Activated T-cell treated with anti-CD3 and anti-CD28 coated beads, Interleukin-2, amount 50 U/mL, for 1 hour (primary cell): ENCODE data around the gene NCF4.

Source experiments
- DNase-seq: peaks from one replicate; pipeline ENCODE4 v3.0.0-alpha.2; 2020

Gene NCF4

GRCh38 chr22:36838119-36839030 is 22.4 kb upstream of the NCF4 start:
- DNase-seq: no peak

GRCh38 chr22:36839356-36840073 is 21.3 kb upstream of the NCF4 start:
- DNase-seq: no peak

DNA sequence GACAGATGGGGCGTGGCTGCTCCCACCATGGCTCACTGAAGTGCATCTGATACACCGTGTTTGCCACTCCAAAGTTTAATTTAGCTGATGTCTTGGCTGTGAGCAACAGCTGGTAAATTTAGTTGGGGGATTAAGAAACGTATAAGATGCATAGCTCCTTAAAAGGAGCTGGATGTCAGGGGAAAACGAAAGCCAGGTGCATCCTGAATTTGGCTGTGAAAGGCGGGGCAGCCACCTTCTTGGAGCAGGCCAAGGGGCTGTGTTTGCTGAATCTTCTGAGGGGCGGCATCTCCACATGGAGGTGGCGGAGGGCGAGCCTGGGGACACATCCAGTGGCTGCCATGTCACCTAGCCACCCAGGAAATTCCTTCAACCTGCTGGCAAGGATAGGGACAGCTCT is 20.7 kb upstream of the NCF4 start:
- DNase-seq: no peak

- no peak for DNase-seq
These were observed 14.5 kb upstream of the NCF4 start for GRCh38 chr22:36846271-36846670.

DNA sequence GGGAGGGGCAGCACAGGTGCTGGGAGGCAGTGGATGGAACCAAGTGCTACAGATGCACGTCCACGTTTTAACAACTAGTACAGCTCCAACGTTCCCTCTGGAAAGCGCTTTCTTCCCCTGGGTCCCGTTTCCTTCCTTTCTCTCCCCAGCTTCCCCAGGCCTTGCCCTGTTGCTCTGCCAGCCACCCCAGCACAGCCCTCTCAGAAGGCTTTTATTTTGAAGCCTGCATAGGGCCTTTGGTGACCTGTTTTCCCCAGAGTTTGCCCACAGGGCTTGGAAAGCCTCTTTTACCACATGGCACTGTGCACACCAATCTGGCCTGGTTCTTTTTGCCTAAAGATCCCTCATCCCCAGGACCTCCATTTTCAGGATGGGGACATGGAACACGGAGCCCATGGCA is 13.9 kb upstream of the NCF4 start:
- no peak for DNase-seq

DNA sequence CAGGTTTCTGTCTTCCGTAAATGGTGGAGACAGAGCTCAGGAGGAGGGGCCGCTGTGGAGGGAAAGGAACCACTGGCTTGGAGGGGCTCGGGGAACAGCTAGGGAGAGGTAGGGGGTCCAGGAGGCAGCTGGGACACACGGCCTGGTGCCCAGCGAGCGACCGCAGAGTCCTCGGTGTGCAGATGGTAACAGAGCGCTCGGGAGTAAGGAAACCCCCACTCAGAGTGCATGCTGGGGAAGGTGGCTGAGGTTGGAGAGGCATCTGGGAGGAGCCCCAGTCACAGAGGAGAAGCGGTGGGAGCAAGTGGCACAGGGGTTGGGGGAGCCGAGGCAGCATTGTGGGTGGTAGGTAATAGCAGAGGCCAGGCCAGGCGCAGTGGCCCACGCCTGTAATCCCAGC is 10.8 kb upstream of the NCF4 start:
- DNase-seq: no peak

DNA sequence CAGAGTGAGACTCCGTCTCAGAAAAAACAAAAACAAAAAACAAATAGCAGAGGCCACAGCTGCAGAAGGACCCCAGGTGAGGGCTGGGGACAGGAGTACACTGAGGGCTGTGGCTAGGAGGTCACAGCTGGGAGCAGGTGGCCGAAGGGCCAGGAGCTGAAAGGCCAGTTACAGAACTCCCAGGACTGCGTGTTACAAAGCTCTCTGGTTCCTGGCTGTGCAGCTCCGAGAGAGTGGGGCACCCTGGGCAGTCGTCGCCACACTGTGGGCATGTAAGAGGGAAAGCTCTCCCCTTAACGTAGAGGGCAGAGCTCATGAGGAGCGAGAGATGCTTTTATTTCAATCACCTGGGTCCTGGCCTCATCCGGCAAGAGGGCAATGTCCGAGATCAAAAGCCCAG is 10.1 kb upstream of the NCF4 start:
- no peak for DNase-seq

DNA sequence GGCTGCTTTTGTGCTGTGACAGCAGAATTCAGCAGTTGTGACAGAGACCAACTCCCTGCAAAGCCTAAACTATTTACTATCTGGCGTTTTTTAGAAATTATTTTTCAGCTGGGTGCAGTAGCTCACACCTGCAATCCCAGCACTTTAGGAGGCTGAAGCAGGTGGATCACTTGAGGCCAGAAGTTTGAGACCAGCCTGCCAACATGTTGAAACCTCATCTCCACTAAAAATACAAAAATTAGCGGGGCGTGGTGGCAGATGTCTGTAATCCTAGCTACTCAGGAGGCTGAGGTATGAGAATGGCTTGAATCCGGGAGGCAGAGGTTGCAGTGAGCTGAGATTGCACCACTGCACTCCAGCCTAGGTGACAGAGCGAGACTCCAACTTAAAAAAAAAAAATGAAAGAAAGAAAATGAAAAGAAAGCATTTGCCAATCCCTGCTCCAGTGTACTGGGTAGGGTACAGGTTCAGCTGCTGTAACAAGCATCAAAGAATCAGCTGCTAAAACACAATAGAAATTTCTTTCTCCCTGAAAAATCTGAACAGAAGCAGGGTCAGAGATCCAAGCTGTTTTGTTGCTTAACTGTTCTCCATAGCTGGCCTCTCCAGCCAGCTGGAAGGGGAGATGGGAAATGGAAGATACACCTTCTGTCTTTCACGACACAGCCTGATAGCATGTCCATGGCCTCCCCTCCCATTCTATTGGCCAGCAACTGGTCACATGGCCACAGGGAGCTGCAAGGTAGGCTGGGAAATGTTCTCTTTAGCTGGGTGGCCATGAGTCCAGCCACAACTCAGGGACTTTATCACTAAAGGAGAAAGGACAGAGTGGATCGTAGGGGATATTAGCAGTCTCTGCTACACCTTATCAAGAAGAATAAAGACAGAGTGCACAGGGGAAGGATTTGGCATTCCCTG is 8.5 kb upstream of the NCF4 start:
- no peak for DNase-seq

- peak; percentile 87 for DNase-seq
These were observed 7.3 kb upstream of the NCF4 start for GRCh38 chr22:36853407-36854099.

- DNase-seq: no peak
These were observed 5.3 kb upstream of the NCF4 start for GRCh38 chr22:36855478-36855877.

GRCh38 chr22:36856121-36856791 is 4.5 kb upstream of the NCF4 start:
- peak; percentile 96 for DNase-seq

GRCh38 chr22:36856792-36857135 is 4.0 kb upstream of the NCF4 start:
- no peak for DNase-seq

DNA sequence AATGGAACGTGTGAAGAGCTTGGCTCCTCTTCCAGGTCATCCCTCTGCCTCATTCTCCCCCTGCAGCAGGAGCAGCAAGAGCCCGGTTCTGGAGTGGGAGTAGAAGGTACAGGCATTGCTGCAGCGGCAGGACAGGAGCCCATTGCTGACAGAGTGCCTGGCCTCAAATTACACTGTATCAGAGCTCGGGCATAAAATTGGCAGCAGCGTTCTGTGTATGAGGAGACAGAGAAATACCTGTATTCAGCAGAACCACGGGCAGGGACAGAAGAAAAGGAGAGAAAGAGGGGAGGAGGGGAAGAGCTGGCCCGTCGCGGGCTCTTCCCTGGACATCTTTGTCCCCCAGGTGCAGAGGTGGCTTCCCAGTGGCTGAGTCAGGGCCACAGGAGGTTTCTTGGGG is 2.6 kb upstream of the NCF4 start:
- no peak for DNase-seq

DNA sequence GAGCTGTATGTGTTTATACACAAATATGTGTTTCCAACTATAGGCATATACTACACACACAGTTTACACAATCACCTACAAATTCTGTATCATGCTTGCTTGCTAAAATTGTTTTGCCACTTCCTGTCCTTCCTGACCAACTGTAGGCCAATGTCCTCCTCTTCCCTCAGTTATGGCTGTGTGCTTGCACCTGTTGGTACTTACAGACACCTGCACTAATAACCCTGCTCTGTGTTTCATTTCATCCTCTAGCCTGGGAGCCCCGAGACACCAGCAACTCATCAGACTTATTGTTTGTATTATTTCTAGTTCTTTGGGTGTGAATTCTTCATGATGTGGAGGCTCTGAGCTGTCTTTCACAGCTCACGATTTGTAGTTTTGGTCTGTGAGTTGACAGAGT is 1.8 kb upstream of the NCF4 start:
- DNase-seq: no peak

DNA sequence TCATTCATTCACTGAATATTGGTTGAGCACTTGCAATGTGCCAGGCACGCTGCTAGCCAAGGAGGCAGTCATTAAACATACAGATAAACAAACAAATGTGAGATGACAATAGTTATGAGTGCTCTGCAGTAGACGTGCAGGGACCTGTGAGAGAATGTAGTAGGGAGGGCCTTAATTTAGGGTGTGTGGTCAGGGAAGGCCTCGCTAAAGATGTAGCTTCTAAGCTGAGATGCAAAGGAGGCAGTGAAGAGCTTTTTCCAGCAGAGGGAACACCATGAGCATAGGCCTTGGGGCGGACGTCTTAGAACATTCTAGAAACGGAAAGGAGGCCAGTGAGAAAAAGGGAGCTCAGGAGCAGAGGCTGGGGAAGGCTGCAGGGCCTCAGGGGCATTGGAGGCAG is 789 bp upstream of the NCF4 start:
- DNase-seq: no peak

DNA sequence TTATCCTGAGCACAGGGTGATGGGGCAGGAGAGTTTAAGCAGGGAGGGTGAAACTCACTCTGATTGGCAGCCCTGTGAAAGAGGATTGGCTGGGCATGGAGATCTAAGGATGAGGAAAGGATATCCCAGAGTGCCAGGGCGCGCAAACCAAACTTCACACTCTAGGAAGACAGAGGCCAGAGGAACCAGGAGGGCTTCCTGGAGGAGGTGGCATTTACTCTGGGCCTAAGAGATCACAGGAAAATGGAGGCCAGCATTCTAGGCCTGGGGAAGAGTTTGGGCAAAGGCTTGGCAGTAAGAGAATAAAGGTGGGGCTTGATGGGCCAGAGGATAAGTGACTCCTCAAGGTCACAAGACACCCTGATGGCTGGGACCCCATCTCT is 377 bp upstream of the NCF4 start:
- no peak for DNase-seq

GRCh38 chr22:36862251-36863242 is 1.7 kb downstream of the NCF4 start:
- no peak for DNase-seq

DNA sequence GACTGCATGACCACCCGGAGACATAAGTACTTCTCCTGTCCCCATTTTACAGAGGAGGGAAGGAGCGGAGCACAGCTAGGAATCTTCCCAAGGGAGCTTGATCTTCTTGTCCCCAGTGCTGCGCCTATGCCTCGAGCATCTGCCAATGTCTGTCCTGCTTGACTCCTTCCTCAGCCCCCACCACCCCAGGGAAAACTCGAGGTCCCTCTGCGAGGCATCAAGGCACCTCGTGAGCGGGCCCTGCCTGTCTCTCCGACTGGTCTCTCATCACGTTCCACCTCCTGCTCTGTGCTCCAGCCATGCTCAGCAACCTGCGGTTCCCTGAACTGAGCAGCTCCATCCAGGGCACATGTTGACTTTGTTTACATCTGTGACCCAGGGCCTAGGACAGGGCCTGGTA is 2.5 kb downstream of the NCF4 start:
- DNase-seq: no peak

DNA sequence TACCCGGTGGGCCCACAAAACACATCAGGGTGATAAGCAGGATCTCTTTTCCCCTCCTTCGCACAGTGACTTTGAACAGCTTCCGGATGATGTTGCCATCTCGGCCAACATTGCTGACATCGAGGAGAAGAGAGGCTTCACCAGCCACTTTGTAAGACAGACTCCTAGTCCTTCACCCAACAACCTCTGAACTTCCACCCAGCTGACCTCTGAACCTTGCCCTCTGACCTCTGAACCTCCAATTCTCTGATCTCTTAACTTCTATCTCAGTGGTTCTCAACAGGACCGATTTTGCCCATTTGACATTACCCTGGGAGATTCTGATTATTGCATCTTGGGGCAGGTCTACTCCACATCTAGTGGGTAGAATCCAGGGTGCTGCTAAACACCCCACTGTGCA is 3.2 kb downstream of the NCF4 start:
- DNase-seq: no peak

GRCh38 chr22:36864454-36865215 is 3.8 kb downstream of the NCF4 start:
- DNase-seq: no peak
